Endothelial cell of umbilical vein (primary cell): ENCODE measurements around the gene LSM2. TPM values are rescaled to one million over a fixed set of nuclear protein-coding genes. Genes with fewer than 3 reads are reported as not detected.

ENCODE experiments used
- BruUV-seq: library from RNA; stranded (reverse); fragments of 400-500 nt; replicated peaks from 2 replicates; lab custom pipeline; 2021; lab: Mats Ljungman, UMichigan
- CTCF ChIA-PET: fragments of 300-600, 350-600 bp; sonication (Branson Sonifier 250); formaldehyde crosslinking; loops from one replicate; lab custom pipeline; 2021; ENCODE audit warnings: antibody characterized with exemption, inconsistent platforms; lab: Charles Lee
- POLR2A ChIA-PET: fragments of 300-600, 350-600 bp; sonication (Branson Sonifier 250); formaldehyde crosslinking; loops from one replicate; lab custom pipeline; 2021; ENCODE audit warnings: antibody characterized with exemption, inconsistent platforms; lab: Charles Lee
- DNase-seq: peaks from one replicate; pipeline ENCODE4 v3.0.0-alpha.2; 2011; ENCODE audit warnings: low read depth, low spot score
- FAIRE-seq: peaks from 2 replicates; lab custom pipeline; 2011; peaks lifted over from hg19 to GRCh38; lab: Jason Lieb, UNC
- H2AFZ ChIP-seq: 2 replicates; pipeline ENCODE4 v1.6.0; 2012; ENCODE audit warnings: low read depth, low read length, control low read depth, inconsistent platforms
- H3K27ac ChIP-seq: 2 replicates; pipeline ENCODE4 v1.5.1; 2011; ENCODE audit warnings: low read depth, mild to moderate bottlenecking, control low read depth, low read length, moderate library complexity; ENCODE audit not compliant: insufficient read depth
- H3K27me3 ChIP-seq, 2 experiments: 2 replicates each; pipeline versions ENCODE4 v1.6.0 to v1.6.1; 2011; ENCODE audit warnings: low read length in 2 of 2, mixed read lengths in 1 of 2; ENCODE audit not compliant: control insufficient read depth in 2 of 2, insufficient read depth in 2 of 2
- H3K36me3 ChIP-seq, 2 experiments: 2 replicates in 1 of 2; 3 replicates in 1 of 2; pipeline ENCODE4 v1.5.1; 2011; ENCODE audit warnings: low read length in 2 of 2, mild to moderate bottlenecking in 1 of 2, moderate library complexity in 1 of 2; ENCODE audit not compliant: control insufficient read depth in 2 of 2, insufficient read depth in 2 of 2; ENCODE audit errors: extremely low read depth in 1 of 2
- H3K4me1 ChIP-seq: 3 replicates; pipeline ENCODE4 v1.5.1; 2011; ENCODE audit warnings: mild to moderate bottlenecking, low read length; ENCODE audit not compliant: control insufficient read depth, insufficient read depth; ENCODE audit errors: extremely low read depth
- H3K4me2 ChIP-seq: 2 replicates; pipeline ENCODE4 v1.6.1; 2011; ENCODE audit warnings: low read length, control low read depth, mixed read lengths; ENCODE audit not compliant: insufficient read depth
- H3K4me3 ChIP-seq, 3 experiments: fragments of 200-600 bp in 1 of 3; sonication (generic), shearing (Covaris generic) in 1 of 3; replicated peaks in 1 of 3; 2 replicates each; pipeline ENCODE4 v1.5.1; 2011 to 2016; ENCODE audit warnings: control low read depth in 3 of 3, low read length in 3 of 3, mild to moderate bottlenecking in 2 of 3, inconsistent platforms in 1 of 3, low read depth in 1 of 3, moderate library complexity in 1 of 3; ENCODE audit not compliant: insufficient read depth in 1 of 3
- H3K79me2 ChIP-seq: 2 replicates; pipeline ENCODE4 v1.6.0; 2012; ENCODE audit warnings: low read length, inconsistent platforms; ENCODE audit not compliant: control insufficient read depth, insufficient read depth
- H3K9ac ChIP-seq: replicated peaks from 2 replicates; pipeline ENCODE3; 2011; ENCODE audit warnings: low read length, control low read depth; ENCODE audit not compliant: insufficient read depth; ENCODE audit errors: extremely low read depth
- H3K9me1 ChIP-seq: replicated peaks from 3 replicates; pipeline ENCODE4 v1.6.0; 2011; ENCODE audit warnings: mild to moderate bottlenecking, low read length; ENCODE audit not compliant: control insufficient read depth, insufficient read depth; ENCODE audit errors: extremely low read depth
- H3K9me3 ChIP-seq: replicated peaks from 2 replicates; pipeline ENCODE4 v1.5.1; 2012; ENCODE audit warnings: low read length, inconsistent platforms; ENCODE audit not compliant: control insufficient read depth, insufficient read depth
- H4K20me1 ChIP-seq: replicated peaks from 2 replicates; pipeline ENCODE3; 2011; ENCODE audit warnings: mild to moderate bottlenecking, low read length; ENCODE audit not compliant: control insufficient read depth, insufficient read depth; ENCODE audit errors: extremely low read depth
- EZH2 ChIP-seq: IDR thresholded peaks from 2 replicates; pipeline ENCODE4 v1.6.1; 2012; ENCODE audit warnings: borderline replicate concordance, low read depth, mild to moderate bottlenecking, moderate library complexity, low read length, inconsistent platforms; ENCODE audit not compliant: severe bottlenecking
- FOS ChIP-seq: IDR thresholded peaks from 2 replicates; pipeline ENCODE4 v1.6.1; 2011; ENCODE audit warnings: mild to moderate bottlenecking, low read length, moderate library complexity, borderline replicate concordance; ENCODE audit not compliant: insufficient read depth
- GATA2 ChIP-seq: IDR thresholded peaks from 2 replicates; pipeline ENCODE4 v1.7.0; 2011; ENCODE audit warnings: low read depth, mild to moderate bottlenecking, moderate library complexity, mixed read lengths, low read length; ENCODE audit not compliant: insufficient read length, insufficient read depth
- JUN ChIP-seq: IDR thresholded peaks from 2 replicates; pipeline ENCODE4 v1.6.1; 2011; ENCODE audit warnings: borderline replicate concordance, low read depth; ENCODE audit not compliant: insufficient read length, insufficient read depth
- MYC ChIP-seq: IDR thresholded peaks from one replicate; pipeline ENCODE4 v1.6.1; 2011; ENCODE audit warnings: mild to moderate bottlenecking, low read depth, low read length
- POLR2A ChIP-seq: IDR thresholded peaks from 2 replicates; pipeline ENCODE4 v1.6.1; 2012; ENCODE audit warnings: low read depth, mild to moderate bottlenecking, control low read depth, low read length
- POLR2AphosphoS5 ChIP-seq: IDR thresholded peaks from 2 replicates; pipeline ENCODE4 v1.6.1; 2012; ENCODE audit warnings: low read depth, mild to moderate bottlenecking, control low read depth, low read length, moderate library complexity; ENCODE audit not compliant: insufficient read depth
- dilution Hi-C: fragments of 300-500 bp; cut with MboI; formaldehyde crosslinking; loops from one replicate; pipeline ENCODE4 v1.15.0; 2019; ENCODE audit warnings: low sequenced_read_pairs; ENCODE audit not compliant: extremely low pct_ligation_motif_present
- intact Hi-C: fragments of 100-400 bp; cut with micrococcal nuclease; formaldehyde crosslinking; loops from one replicate; pipeline ENCODE4 v1.10.0; 2022
- polyA plus RNA-seq, 4 experiments: library from polyadenylated mRNA; depleted of rRNA in 3 of 4; stranded (reverse) in 3 of 4; unstranded in 1 of 4; fragments of >200 nt; gene quantifications; 2 replicates each; pipeline versions ENCODE4 v1.2.1 to v1.2.3, GENCODE V29; 2011 to 2012; ENCODE audit warnings: missing spikeins in 1 of 4
- total RNA-seq: library from RNA; stranded (reverse); gene quantifications from 2 replicates; pipeline ENCODE4 v1.2.3, GENCODE V29; 2021
- TF ChIP-seq, protein P1 (sequence below): IDR thresholded peaks from 2 replicates; pipeline ENCODE4 v1.6.1; 2011; ENCODE audit not compliant: insufficient read depth, insufficient read length
- TF ChIP-seq, protein P2 (sequence below), 2 donors: IDR thresholded peaks; 1 replicate in 1 of 2; 2 replicates in 1 of 2; pipeline ENCODE4 v1.5.1; 2011; ENCODE audit warnings: low read length in 2 of 2, mild to moderate bottlenecking in 2 of 2, moderate library complexity in 2 of 2, control low read depth in 1 of 2, inconsistent platforms in 1 of 2, low read depth in 1 of 2; ENCODE audit not compliant: insufficient read depth in 1 of 2; ENCODE audit errors: extremely low read depth in 1 of 2

LSM2 gene
- total and polyA plus RNA-seq, 2 donors (not counting 3 experiments of a cell fraction or from before 2014, with no cell fraction given): 78.1 to 86.0 TPM

DNA sequence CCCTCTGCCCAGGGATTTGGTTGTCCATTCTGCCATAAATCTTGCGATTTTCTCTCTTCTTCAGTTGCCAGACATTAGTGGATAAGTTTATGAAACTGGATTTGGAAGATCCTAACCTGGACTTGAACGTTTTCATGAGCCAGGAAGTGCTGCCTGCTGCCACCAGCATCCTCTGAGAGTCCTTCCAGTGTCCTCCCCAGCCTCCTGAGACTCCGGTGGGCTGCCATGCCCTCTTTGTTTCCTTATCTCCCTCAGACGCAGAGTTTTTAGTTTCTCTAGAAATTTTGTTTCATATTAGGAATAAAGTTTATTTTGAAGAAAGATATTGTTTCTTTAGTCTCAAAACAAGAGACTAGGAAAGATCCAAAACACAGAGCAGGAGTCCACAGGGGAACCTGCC is 44.4 kb downstream of the LSM2 start, which contains the start of gene SAPCD1:
SAPCD1 (plus strand) TSS at position 301 of the 400 bp plus-strand sequence. CDS start 399 bp downstream, outside the sequence.
- dilution Hi-C loops (no loop called here), intact Hi-C loops (no loop called here)
- no peaks in the 10 kb centered on the region for H4K20me1 ChIP-seq
- no peaks in the 10 kb centered on the region for H3K4me1 ChIP-seq
- H3K27me3 ChIP-seq: no peaks in the 10 kb centered on the region
- H3K36me3 ChIP-seq: peaks cover 2% of the 10 kb centered on the region in 2 experiments
- peak within 1 kb of the TSS; percentile 2 for H3K27ac ChIP-seq
- ChIA-PET POLR2A (no interaction called here), CTCF (no interaction called here)
- H2AFZ ChIP-seq: no peak within 1 kb of the TSS
- DNase-seq (no peak), FAIRE-seq (no peak)
- H3K9me3 ChIP-seq: no peaks in the 10 kb centered on the region
- no peak within 1 kb of the TSS for H3K9ac ChIP-seq
- H3K79me2 ChIP-seq: no peaks in the 10 kb centered on the region
- no peak within 1 kb of the TSS for H3K4me3 ChIP-seq
- H3K9me1 ChIP-seq: no peaks in the 10 kb centered on the region
- TSS peak; percentile 12 for BruUV-seq
- H3K4me2 ChIP-seq: no peak within 1 kb of the TSS
- TF ChIP-seq GATA2 (no peak), MYC (no peak), POLR2A (no peak), POLR2AphosphoS5 (no peak), FOS (no peak), EZH2 (no peak), JUN (no peak)
- TF ChIP-seq, protein P1, sequence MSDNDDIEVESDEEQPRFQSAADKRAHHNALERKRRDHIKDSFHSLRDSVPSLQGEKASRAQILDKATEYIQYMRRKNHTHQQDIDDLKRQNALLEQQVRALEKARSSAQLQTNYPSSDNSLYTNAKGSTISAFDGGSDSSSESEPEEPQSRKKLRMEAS: no peak
- TF ChIP-seq, protein P2, sequence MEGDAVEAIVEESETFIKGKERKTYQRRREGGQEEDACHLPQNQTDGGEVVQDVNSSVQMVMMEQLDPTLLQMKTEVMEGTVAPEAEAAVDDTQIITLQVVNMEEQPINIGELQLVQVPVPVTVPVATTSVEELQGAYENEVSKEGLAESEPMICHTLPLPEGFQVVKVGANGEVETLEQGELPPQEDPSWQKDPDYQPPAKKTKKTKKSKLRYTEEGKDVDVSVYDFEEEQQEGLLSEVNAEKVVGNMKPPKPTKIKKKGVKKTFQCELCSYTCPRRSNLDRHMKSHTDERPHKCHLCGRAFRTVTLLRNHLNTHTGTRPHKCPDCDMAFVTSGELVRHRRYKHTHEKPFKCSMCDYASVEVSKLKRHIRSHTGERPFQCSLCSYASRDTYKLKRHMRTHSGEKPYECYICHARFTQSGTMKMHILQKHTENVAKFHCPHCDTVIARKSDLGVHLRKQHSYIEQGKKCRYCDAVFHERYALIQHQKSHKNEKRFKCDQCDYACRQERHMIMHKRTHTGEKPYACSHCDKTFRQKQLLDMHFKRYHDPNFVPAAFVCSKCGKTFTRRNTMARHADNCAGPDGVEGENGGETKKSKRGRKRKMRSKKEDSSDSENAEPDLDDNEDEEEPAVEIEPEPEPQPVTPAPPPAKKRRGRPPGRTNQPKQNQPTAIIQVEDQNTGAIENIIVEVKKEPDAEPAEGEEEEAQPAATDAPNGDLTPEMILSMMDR (IDR thresholded peaks at IDR 0.05; ENCODE audit: extremely low read depth in 1 of 2, insufficient read depth in 1 of 2, low read depth in 1 of 2, low read length in 2 of 2): no peak
